ENCODE data around the gene MYRIP.
A peak's percentile ranks its signal among the peaks of the same experiment; 100 is the strongest.
"Not testable (repeated sequence)": the region's sequence is repeated elsewhere in the genome, so short reads cannot be mapped to it uniquely, and the experiment has no call there.

Gene MYRIP

DNA sequence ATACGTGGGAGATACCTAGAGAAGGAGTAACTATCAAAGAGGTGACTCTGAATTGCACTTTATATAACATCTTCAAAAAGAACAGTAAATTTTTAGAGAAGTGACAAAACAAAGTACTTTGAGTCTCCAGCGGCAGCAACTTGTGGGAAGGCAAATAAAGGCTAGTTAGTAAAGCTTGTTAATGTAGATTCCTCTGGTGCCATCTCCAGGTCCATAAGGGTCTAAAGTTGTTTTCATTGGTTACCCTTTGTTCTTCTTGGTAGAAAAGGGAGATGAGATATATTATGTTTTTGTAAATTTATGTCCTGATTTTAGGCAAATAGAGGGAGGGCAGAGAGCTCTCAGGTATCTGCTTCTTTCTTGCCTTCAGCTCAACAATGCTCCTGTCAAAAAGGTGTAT is 161.6 kb downstream of the MYRIP start:
- no peak for DNase-seq (ENCODE audit: low read depth)

DNA sequence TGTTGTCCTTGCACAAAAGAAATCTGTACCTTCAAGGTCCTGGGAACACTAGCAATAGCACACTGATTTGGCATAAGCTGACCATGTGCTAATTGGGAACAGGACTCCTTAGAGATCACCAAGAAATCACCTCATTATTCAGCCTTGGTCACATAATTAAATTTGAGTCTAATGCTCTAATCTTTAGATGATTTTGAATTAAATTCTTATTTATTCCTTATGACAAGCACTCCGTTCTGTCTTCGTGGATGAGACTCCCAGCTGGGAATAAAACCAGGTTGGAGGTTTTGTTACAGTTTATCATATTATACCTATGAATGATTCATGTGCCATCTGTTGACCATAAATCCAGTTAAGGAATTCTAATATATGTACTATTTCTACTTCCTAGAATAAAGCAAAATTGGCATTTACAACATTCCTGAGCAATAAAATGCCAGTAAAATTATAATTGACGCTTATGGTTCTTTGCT is 162.2 kb downstream of the MYRIP start:
- no peak for DNase-seq (ENCODE audit: low read depth)

- DNase-seq (ENCODE audit: low read depth): no peak
These were observed 163.1 kb downstream of the MYRIP start for GRCh38 chr3:39972508-39972907.

DNA sequence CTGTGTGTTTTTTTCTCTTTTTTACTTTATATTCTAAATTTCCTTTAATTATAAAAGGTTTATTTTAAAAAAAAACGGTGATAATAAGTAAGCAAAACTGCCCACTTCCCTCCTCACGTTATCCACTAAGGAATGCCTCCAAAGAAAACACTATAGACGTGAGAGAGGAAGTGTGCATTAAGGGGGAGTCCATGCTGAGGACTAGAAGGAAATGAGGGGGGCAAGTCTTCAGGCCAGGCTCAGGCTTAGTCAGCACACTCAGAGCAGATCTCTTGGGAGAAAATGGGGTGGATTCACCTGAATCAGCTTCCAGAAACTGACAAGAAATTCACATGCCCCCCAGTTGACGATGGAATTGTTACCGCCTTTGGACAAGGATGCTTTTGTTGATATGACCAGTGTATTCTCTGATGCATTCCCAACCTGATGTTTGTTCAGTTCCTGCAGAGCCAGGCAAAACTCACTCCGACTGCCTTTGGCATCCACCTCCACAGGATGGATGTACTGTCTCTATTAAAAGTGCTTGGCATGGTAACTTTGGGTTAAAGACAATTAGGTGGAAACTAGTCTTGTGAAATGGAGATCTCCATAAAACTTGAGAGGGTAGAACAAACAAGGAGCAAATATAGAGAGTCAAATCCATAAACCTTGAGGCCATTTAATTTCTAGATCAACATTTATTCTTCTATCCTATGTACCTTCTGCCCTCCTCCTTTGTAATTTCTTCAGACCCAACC is 167.8 kb downstream of the MYRIP start:
- no peak for DNase-seq (ENCODE audit: low read depth)

DNA sequence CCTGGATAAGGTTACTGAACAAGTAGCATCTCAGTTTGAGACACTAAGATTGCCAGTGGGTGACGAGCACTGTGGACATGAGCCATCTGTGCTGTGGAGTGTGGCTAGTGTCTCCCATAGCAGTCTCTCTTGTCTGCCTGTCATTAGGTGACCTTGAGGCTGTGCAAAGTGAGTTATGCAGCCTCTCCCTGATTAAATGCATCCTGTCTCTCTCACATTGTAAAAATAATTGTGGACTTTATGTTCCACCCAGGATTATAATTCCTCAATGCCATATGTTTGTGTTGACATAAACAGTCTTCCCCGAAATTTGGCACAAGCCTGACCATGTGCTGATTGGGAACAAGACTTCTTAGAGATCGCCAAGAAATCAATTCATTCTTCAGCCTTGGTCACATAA is 168.9 kb downstream of the MYRIP start:
- no peak for DNase-seq (ENCODE audit: low read depth)

- no peak for DNase-seq (ENCODE audit: low read depth)
These were observed 170.6 kb downstream of the MYRIP start for GRCh38 chr3:39980058-39980457.

DNA sequence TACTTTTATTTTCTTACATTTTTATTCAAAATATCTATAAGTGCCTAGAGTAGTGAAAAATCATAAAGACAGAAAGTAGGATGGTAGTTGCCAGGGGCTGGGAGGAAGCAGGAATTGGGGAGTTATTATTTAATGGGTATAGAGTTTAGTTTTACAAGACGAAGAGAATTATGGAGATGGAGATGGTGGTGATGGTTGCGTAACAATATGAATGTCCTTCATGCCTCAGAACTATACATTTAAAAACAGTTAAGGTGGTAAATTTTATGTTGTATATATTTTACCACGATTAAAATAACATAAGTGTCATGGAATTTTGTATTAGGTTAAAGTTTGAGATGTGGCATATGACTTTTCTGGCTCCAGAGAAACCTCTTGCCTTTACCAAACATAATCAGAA is 171.4 kb downstream of the MYRIP start:
- DNase-seq (ENCODE audit: low read depth): no peak

DNA sequence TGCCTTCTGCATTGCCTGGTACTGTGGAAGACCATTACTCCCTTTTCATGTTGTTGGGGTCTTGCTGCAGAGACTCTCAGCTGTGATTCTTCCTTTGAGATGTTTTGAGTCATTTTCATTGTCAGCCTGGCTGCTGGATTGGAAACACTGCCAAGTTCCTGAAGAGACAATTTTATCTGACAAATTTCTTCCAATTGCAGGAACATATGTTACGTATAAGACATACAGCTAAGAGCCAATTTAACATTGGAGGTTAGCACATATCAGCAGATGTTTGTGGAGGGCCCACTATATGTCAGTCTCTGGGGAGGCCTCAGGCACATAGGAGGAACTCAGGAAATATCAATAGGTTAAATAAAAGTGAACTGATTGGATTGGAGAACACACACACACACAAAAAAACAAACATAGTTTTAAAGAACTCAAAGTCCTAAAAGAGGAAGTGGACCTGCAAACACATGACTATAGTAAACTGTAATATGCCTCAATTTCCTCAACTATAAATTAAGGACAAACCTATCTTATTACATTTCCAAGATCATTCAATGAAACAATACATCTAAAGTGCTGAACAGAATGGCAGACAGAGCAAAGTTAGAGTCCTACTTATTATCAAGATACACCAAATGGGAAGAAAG is 172.3 kb downstream of the MYRIP start:
- no peak for DNase-seq (ENCODE audit: low read depth)

- no peak for DNase-seq (ENCODE audit: low read depth)
These were observed 173.4 kb downstream of the MYRIP start for GRCh38 chr3:39982665-39983357.

GRCh38 chr3:39989746-39990145 is 180.3 kb downstream of the MYRIP start:
- DNase-seq (ENCODE audit: low read depth): no peak

- DNase-seq (ENCODE audit: low read depth): peak; percentile 31
These were observed 181.1 kb downstream of the MYRIP start for GRCh38 chr3:39990532-39990931.

DNA sequence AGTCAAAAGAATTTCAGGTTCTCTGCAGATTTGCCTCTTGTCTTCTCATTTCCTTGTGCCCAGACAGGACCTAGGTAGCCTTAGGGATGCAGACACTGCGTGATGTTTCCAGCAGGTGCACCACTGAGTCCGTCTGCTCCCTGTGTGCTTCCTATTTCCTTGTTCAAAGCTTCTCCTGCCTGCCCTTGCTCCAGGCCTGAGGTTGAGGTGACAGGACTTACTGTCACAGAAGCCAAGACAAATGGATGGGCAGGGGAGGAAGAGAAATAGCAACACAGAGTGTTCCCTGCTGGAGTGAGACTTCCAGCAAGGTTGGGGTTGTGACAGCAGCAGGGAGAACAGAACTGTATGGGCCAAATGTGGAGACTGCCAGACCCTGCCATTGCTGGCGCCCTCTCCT is 199.4 kb downstream of the MYRIP start:
- DNase-seq (ENCODE audit: low read depth): no peak

DNA sequence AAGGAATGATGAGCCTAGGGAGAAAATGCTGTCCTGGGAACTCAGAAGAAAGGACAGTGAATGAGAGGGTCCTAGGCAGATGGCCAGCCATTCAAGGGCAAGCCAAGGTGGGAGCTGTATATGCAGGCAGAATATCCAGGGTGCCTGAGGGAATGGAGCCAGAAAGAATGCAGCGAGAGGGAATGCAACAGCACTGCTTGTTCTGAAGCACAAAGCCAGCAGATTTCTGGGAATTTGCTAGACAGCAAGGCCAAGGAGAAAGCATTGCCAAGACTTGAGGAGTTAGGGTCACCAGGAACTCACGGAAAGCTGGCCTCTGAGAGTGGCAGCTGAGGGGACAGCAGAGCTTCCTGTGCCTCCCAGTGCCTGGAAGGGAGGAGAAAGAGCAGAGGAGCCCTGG is 200.6 kb downstream of the MYRIP start:
- no peak for DNase-seq (ENCODE audit: low read depth)

DNA sequence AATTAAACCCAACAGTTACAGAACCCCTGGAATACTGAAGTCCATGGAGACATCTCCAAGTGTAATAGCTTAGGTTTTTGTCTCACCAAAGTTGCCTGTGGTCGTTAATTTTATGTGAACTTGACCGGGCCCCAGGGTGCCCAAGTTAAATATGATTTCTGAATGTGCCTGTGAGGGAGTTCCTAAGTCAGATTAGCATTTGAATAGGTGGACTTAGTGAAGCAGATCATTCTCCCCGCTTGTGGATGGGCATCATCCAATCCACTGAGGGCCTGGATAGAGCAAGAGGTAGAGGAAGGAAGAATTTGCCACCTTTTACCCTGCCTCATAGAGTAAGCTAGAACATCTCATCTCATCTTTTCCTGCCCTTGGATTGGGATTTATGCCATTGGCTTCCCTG is 203.0 kb downstream of the MYRIP start:
- DNase-seq (ENCODE audit: low read depth): no peak

DNA sequence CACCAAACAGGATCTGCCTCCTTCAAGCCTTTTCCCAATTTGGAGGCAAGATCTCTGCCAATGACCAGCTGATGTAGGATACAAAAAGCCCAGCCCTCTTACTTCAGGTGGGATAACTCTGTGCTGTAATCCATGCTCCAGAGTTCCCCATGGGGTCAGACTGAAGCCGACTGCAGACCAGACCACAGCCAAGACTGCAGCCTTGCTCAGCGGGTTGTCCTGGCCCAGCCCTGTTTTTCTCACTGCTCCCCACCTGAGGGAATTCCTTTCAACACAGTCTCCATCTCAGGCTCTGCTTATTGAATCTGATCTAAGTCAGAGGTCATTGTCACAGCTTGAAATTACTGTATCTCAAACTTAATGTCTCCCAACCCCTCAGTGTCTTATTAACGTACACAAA is 207.0 kb downstream of the MYRIP start:
- no peak for DNase-seq (ENCODE audit: low read depth)

GRCh38 chr3:40018369-40018768 is 209.0 kb downstream of the MYRIP start:
- no peak for DNase-seq (ENCODE audit: low read depth)

DNA sequence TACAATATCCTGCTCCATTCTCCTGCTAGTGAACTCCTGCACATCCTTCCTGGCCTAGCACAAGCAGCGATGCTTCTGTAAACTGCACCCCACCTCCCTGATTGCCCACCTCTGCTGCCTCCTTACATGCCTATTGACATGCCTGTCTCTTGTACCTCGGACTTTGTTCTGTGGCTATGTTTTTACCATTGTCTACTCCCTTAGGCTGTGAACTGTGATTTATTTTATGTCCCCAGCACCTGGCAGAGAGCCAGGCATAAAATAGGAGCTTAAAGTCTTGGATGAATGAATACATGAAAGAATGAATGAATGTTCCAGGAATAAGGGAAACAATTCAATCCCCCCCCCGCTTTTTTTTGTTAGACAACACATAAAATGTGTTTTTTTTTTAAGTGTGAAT is 210.0 kb downstream of the MYRIP start:
- DNase-seq (ENCODE audit: low read depth): no peak

GRCh38 chr3:40020689-40021088 is 211.3 kb downstream of the MYRIP start:
- DNase-seq (ENCODE audit: low read depth): no peak

DNA sequence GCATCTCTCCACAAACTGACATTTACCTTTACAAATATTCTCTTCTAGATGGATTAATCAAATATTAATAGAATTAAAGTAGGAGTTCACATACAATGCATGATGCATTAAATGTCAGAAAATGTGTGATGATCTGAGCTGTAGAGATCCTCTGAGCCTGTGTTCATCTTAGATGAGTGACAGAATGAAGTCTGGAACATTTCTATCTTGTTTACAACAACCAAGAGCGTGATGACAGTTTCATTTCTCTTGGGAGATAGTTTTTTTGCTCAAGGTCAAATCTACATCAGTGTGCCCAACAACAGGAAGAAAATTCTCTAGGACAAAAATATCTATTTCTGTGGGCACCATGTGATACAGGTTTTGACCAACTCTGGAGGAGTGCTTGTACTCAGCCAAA is 211.9 kb downstream of the MYRIP start:
- no peak for DNase-seq (ENCODE audit: low read depth)

GRCh38 chr3:40022297-40022827 is 213.0 kb downstream of the MYRIP start:
- DNase-seq (ENCODE audit: low read depth): no peak

DNA sequence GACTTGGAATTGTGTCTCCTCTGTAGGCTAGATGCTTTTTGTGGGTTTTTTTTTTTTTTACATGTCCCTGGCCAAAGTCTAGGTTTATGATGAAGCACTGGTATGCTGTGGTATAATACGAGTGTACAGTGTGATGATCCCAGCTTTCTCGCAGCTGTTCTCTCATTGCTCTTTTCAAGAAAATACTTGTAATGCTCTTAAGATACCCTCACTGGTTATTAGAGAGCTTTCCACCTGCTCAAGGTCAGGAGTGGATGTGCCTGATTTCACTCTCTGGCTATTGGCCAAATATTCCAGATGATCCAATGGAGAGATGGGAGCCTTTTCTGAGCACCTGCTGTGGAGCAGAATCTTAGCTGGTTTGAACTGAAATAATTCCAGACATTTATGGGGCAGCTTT is 215.1 kb downstream of the MYRIP start:
- DNase-seq (ENCODE audit: low read depth): no peak

GRCh38 chr3:40025892-40026291 is 216.5 kb downstream of the MYRIP start:
- DNase-seq (ENCODE audit: low read depth): not testable (repeated sequence)

DNA sequence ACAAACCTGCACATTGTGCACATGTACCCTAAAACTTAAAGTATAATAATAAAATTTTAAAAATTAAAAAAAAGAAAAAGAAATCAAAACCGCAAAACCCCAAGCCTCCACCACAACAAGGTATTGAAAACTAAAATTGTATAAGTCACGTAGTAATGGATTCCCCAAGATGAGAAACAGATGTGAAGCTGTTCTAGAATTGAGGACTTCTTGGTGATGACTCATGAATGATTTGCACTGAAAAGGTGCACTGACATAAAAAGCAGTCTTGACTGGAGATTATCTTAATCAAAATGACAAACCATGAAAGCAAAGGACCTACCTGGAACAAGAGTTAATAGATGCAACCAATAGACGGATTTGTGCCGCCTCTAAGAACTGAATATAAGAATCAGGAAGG is 225.8 kb downstream of the MYRIP start:
- DNase-seq (ENCODE audit: low read depth): no peak
